ENCODE results near the gene REEP5. TPM values are rescaled to one million over a fixed set of nuclear protein-coding genes. Genes with fewer than 3 reads are reported as not detected.
"Not testable (repeated sequence)": the region's sequence is repeated elsewhere in the genome, so short reads cannot be mapped to it uniquely, and the experiment has no call there.

Gene REEP5
- total RNA-seq, 1 experiment from 2014 or later = 50.5 TPM

GRCh38 chr5:112907166-112907631 lies 14.8 kb downstream of the REEP5 start:
- Histone ChIP-seq H3K4me3 (ENCODE audit: low read depth, low read length, poor library complexity, severe bottlenecking) (no peak overlapping the region), H3K27ac (ENCODE audit: low read depth, low read length, poor library complexity, severe bottlenecking) (no peak overlapping the region), H3K9me3 (ENCODE audit: low read depth, low read length, poor library complexity, severe bottlenecking) (no peaks in the 10 kb centered on the region), H3K4me1 (ENCODE audit: insufficient read depth, low read length, poor library complexity, severe bottlenecking) (peaks cover 12% of the 10 kb centered on the region), H3K36me3 (ENCODE audit: insufficient read depth, low read length, poor library complexity, severe bottlenecking) (peaks cover 17% of the 10 kb centered on the region), H3K27me3 (replicated peaks; ENCODE audit: insufficient read depth, low read depth, low read length, poor library complexity) (no peaks in the 10 kb centered on the region)
- ChIA-PET POLR2A (ENCODE audit: low non-redundant PET) (no interaction called here), CTCF (no interaction called here)
- intact Hi-C loops (cut with micrococcal nuclease; ENCODE audit: unreplicated experiment) = no loop called here
- no peak for DNase-seq (ENCODE audit: low spot score)
- no TSS peak for BruUV-seq (replicated peaks)
- TF ChIP-seq EZH2 (IDR thresholded peaks at IDR 0.05; ENCODE audit: borderline replicate concordance, low read depth, low read length, poor library complexity, severe bottlenecking) (no peak), CTCF (conservative IDR thresholded peaks at IDR 0.05; ENCODE audit: low read depth, low read length) (no peak)

- ChIA-PET POLR2A (ENCODE audit: low non-redundant PET) (no interaction called here), CTCF (no interaction called here)
- Histone ChIP-seq H3K9me3 (ENCODE audit: low read depth, low read length, poor library complexity, severe bottlenecking) (no peaks in the 10 kb centered on the region), H3K27me3 (replicated peaks; ENCODE audit: insufficient read depth, low read depth, low read length, poor library complexity) (no peaks in the 10 kb centered on the region), H3K27ac (ENCODE audit: low read depth, low read length, poor library complexity, severe bottlenecking) (no peak overlapping the region), H3K36me3 (ENCODE audit: insufficient read depth, low read length, poor library complexity, severe bottlenecking) (peaks cover 19% of the 10 kb centered on the region), H3K4me1 (ENCODE audit: insufficient read depth, low read length, poor library complexity, severe bottlenecking) (peaks cover 12% of the 10 kb centered on the region), H3K4me3 (ENCODE audit: low read depth, low read length, poor library complexity, severe bottlenecking) (no peak overlapping the region)
- BruUV-seq (replicated peaks) = no TSS peak
- DNase-seq (ENCODE audit: low spot score) = no peak
- intact Hi-C loops (cut with micrococcal nuclease; ENCODE audit: unreplicated experiment) = no loop called here
- TF ChIP-seq EZH2 (IDR thresholded peaks at IDR 0.05; ENCODE audit: borderline replicate concordance, low read depth, low read length, poor library complexity, severe bottlenecking) (no peak), CTCF (conservative IDR thresholded peaks at IDR 0.05; ENCODE audit: low read depth, low read length) (no peak)
These were observed 15.4 kb downstream of the REEP5 start for GRCh38 chr5:112906637-112907036.

- POLR2A ChIA-PET (ENCODE audit: low non-redundant PET); DNase-seq (ENCODE audit: low spot score); H3K27me3 ChIP-seq (replicated peaks; ENCODE audit: insufficient read depth, low read depth, low read length, poor library complexity); H3K27ac ChIP-seq (ENCODE audit: low read depth, low read length, poor library complexity, severe bottlenecking); H3K4me3 ChIP-seq (ENCODE audit: low read depth, low read length, poor library complexity, severe bottlenecking); H3K9me3 ChIP-seq (ENCODE audit: low read depth, low read length, poor library complexity, severe bottlenecking); BruUV-seq (replicated peaks); CTCF ChIA-PET; intact Hi-C loops (cut with micrococcal nuclease; ENCODE audit: unreplicated experiment); H3K4me1 ChIP-seq (ENCODE audit: insufficient read depth, low read length, poor library complexity, severe bottlenecking): not testable (repeated sequence)
- peaks cover 24% of the 10 kb centered on the region for H3K36me3 ChIP-seq (ENCODE audit: insufficient read depth, low read length, poor library complexity, severe bottlenecking)
These were observed 17.0 kb downstream of the REEP5 start for GRCh38 chr5:112904996-112905395.

DNA sequence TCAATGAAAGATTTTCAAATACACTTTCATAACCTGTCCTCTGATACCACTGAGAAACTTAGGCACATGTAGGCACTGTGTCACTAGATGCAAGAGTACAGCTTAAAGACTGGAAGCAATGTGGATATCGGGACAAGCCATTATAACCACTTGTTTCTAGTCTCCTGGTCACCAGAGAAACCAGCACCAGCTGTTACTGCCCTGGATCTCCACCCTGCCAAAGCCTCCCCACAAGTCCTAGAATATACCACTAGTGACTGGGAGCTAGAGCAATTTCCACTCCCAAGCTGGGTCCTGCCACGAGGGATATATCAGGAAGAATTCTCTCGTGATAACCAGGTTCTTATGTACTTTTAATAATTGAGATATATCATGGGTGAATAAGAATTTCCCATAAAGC lies 19.5 kb downstream of the REEP5 start:
- ChIA-PET POLR2A (ENCODE audit: low non-redundant PET) (no interaction called here), CTCF (no interaction called here)
- no TSS peak for BruUV-seq (replicated peaks)
- H3K27ac ChIP-seq (ENCODE audit: low read depth, low read length, poor library complexity, severe bottlenecking) = no peak overlapping the region
- H3K36me3 ChIP-seq (ENCODE audit: insufficient read depth, low read length, poor library complexity, severe bottlenecking) = peaks cover 18% of the 10 kb centered on the region
- H3K4me3 ChIP-seq (ENCODE audit: low read depth, low read length, poor library complexity, severe bottlenecking) = no peak overlapping the region
- no peaks in the 10 kb centered on the region for H3K9me3 ChIP-seq (ENCODE audit: low read depth, low read length, poor library complexity, severe bottlenecking)
- H3K27me3 ChIP-seq (replicated peaks; ENCODE audit: insufficient read depth, low read depth, low read length, poor library complexity) = no peaks in the 10 kb centered on the region
- no peak for DNase-seq (ENCODE audit: low spot score)
- intact Hi-C loops (cut with micrococcal nuclease; ENCODE audit: unreplicated experiment) = no loop called here
- TF ChIP-seq CTCF (conservative IDR thresholded peaks at IDR 0.05; ENCODE audit: low read depth, low read length) (no peak), EZH2 (IDR thresholded peaks at IDR 0.05; ENCODE audit: borderline replicate concordance, low read depth, low read length, poor library complexity, severe bottlenecking) (no peak)
- H3K4me1 ChIP-seq (ENCODE audit: insufficient read depth, low read length, poor library complexity, severe bottlenecking) = no peaks in the 10 kb centered on the region
